NOMO-1 treated with dmso at 0.1 percent for 144 hours (cell line): ENCODE measurements around the gene ROPN1B.

Source experiments
- DNase-seq: peaks from one replicate; lab custom pipeline; 2025; ENCODE audit not compliant: unreplicated experiment; lab: John Stamatoyannopoulos, UW

The ROPN1B gene

GRCh38 chr3:126003447-126004190, 34.6 kb downstream of the ROPN1B start:
- DNase-seq, result no peak

- DNase-seq, result no peak
Observed at GRCh38 chr3:126004217-126004616, 35.2 kb downstream of the ROPN1B start.

DNA sequence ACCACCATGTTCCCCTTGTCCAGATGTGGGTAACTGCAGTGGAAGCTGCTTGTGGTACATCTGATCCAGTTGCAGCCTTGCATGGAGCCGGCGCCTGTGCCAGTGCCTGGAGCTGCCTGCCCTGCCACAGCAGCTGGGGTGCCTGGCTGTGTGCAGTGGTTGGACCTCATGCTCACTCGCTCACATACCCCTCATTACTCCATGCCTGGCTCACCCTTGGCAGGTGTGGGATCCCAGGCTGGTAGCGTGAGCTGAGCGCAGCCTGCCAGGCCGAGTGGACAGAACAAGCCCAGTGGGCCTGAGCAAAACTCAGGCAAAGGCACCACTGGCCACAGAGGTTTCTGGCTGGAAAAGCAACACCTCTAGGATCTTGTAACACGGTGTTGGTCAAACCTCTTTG, 35.7 kb downstream of the ROPN1B start:
- DNase-seq, result no peak

GRCh38 chr3:126005951-126006350, 37.0 kb downstream of the ROPN1B start:
- DNase-seq, result no peak

DNA sequence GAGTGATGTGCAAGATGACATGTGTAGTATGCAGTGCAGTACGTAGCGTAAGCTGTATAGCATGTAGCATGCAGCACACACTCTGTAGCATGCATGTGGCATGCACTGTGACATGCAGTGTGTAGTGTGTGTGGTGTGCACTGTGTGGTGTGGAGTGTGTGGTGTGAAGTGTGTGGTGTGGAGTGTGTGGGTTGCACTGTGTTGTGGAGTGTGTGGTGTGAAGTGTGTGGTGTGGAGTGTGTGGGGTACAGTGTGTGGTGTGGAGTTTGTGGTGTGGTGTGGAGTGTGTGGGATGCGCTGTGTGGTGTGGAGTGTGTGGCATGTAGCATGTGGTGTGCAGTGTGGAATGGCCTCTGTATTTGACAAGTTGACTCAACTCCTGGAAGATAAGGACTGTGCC, 39.2 kb downstream of the ROPN1B start:
- DNase-seq, result no peak

GRCh38 chr3:126009181-126009580, 40.2 kb downstream of the ROPN1B start:
- no peak for DNase-seq

DNA sequence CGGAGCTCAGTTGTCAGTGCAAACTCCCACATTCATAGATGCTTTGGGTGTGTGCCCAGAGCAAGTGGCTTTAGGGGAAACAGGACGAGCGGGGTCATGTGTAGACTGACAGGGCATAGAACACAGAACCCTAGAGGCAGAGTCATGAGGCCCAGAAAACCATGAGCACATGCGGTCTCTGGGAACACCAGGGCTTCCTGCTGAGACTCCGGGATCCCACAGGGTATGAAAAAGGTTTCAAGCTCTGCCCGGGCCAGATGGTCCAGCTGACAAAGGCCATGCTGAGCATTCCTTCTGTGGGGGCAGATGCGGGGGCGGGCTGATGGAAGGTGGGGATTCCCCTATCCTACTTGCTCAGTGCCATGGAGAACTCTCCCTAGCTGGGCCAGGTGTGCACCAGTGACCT, 44.8 kb downstream of the ROPN1B start:
- no peak for DNase-seq

GRCh38 chr3:126014252-126014651, 45.3 kb downstream of the ROPN1B start:
- DNase-seq, result no peak

DNA sequence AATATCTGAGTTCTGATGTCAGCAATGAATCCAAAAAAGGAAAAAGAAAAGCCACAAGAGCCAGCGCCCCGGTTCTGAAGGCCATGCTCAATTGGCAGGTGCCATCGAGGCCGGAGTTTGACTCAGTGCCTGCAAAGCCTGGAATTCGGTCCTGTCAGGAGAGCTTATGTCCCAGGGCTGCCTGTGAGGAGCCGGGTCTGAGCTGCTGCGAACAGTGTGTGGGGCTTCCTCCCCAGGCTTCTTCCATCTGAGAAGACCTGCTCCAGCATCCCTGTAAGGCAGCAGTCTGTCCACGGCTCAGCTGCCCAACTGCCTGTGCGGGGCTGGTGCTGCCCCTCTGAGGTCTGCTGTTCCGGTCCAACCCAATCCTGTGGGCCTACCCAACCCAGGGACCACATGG, 46.1 kb downstream of the ROPN1B start:
- DNase-seq, result no peak

GRCh38 chr3:126016616-126017015, 47.6 kb downstream of the ROPN1B start:
- no peak for DNase-seq

GRCh38 chr3:126017362-126017761, 48.4 kb downstream of the ROPN1B start:
- no peak for DNase-seq

DNA sequence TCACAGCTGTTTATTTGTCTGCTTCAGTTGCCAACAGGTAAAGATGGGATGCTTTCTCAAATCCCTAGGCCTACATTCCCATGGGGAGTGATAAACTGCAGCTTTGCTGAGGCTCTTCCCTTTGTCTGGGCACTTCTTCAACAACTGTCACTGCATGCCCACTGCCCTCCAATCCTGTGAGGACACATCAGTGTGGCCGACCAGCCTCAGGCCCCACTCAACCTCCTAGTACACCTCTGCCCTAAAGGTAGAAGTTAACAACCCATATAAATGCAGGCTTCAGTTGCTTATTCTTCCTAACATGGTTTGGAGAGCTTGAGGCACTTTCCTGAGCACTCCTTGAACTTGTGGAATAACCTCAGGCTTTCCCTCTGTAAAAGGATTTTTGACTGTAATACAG, 49.6 kb downstream of the ROPN1B start:
- no peak for DNase-seq

DNA sequence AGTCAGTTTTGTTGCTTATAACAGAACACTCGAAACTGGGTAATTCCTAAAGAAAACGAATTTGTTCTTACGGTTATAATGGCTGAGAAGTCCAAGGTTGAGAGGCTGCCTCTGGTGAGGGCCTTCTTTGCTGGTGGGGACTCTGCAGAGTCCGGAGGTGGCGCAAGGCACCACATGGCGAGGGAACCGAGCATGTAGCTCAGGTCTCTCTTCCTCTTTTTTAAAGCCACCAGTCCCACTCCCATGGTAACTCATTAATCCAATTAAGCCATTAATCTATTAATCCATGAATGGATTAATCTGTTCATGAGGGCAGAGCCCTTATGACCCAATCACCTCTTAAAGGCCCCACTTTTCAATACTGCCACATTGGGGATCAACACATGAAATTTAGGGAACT, 50.0 kb downstream of the ROPN1B start:
- DNase-seq, result no peak

- no peak for DNase-seq
Observed at GRCh38 chr3:126019683-126020082, 50.7 kb downstream of the ROPN1B start.

GRCh38 chr3:126021224-126021623, 52.2 kb downstream of the ROPN1B start:
- DNase-seq, result no peak

- no peak for DNase-seq
Observed at GRCh38 chr3:126021702-126022101, 52.7 kb downstream of the ROPN1B start.

- no peak for DNase-seq
Observed at GRCh38 chr3:126022741-126023359, 53.9 kb downstream of the ROPN1B start.

DNA sequence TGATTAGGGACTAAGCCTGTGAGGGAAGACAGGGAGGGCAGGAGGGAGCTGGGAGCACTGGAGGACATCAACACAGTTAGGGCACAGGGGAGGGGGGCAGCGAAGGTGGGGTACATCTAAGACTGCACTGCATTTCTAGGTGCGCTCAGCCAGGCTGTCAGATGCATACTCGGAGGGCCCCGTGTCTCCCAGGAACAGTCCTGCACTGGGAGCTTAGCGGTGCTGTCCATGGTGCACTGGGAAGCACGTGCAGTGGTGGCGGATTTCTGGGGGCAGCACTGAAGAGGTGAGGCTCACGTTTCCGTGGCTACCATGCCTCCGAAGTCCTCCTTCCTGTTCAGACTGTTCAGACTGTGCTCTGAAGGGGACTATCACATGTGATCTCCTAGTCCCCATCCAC, 54.4 kb downstream of the ROPN1B start:
- no peak for DNase-seq

- no peak for DNase-seq
Observed at GRCh38 chr3:126024049-126024854, 55.3 kb downstream of the ROPN1B start.

- no peak for DNase-seq
Observed at GRCh38 chr3:126025116-126025729, 56.2 kb downstream of the ROPN1B start.

DNA sequence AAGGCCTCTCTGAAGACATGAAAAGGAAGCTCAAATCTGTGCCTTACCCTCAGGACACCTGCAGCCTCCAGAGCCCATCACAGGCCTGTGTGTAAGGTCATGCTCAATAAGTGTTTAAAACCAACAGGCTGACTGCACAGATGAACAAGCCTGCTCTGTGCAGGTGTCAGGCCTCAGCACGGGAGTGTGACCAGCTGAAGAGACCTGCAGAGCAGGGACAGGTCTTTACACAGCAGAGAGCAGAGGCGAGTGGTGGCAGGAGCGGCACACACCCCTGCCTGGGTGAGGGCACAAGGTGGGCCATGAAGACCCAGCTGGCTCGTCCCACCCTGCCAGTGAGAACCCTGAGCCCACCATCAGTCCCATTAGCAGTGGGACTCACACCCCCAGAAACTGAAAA, 56.9 kb downstream of the ROPN1B start:
- DNase-seq, result no peak
